ENCODE measurements around the gene INAFM1.

The INAFM1 gene

GRCh38 chr19:47310323-47310722 lies 35.6 kb downstream of the INAFM1 start:
- Histone ChIP-seq H3K4me1 (ENCODE audit: control extremely low read depth in 1 of 4, control insufficient read depth in 4 of 4, insufficient read depth in 4 of 4, low read length in 3 of 4) (peaks cover 0 to 6% (median 2%) of the 10 kb centered on the region in 4 experiments), H3K4me3 (ENCODE audit: control insufficient read depth in 1 of 7, extremely low read depth in 1 of 7, insufficient read depth in 4 of 7, low read depth in 2 of 7, low read length in 6 of 7) (peak overlapping the region in 1 of 7 experiments; percentile 68), H3K36me3 (ENCODE audit: control insufficient read depth in 4 of 4, insufficient read depth in 4 of 4, low read length in 3 of 4) (no peaks in the 10 kb centered on the region), H3K27ac (ENCODE audit: insufficient read depth in 1 of 2, low read depth in 1 of 2, low read length in 2 of 2, poor library complexity in 1 of 2, severe bottlenecking in 2 of 2) (no peak overlapping the region), H3K27me3 (replicated peaks in 2 of 5; ENCODE audit: control insufficient read depth in 4 of 5, insufficient read depth in 5 of 5, low read length in 4 of 5) (peaks cover 0 to 54% (median 18%) of the 10 kb centered on the region in 5 experiments), H3K9me3 (ENCODE audit: control extremely low read depth in 1 of 5, control insufficient read depth in 4 of 5, insufficient read depth in 2 of 5, low read depth in 1 of 5, low read length in 4 of 5) (no peaks in the 10 kb centered on the region)
- CTCF ChIA-PET: interaction anchor here (0.9 kb wide), 1 partner anchor 26 kb away, joined by 3 read pairs; no protein-coding TSS in a partner anchor
- 100% methylated on average over 1 of the region's 2 CpGs for WGBS (ENCODE audit: insufficient coverage)
- POLR2A ChIA-PET: no interaction called here
- no peak for DNase-seq

GRCh38 chr19:47310819-47311218 lies 36.1 kb downstream of the INAFM1 start:
- POLR2A ChIA-PET: no interaction called here
- WGBS (ENCODE audit: insufficient coverage): 38% methylated on average over 5 of the region's 5 CpGs
- H3K27ac ChIP-seq (ENCODE audit: insufficient read depth in 1 of 2, low read depth in 1 of 2, low read length in 2 of 2, poor library complexity in 1 of 2, severe bottlenecking in 2 of 2): no peak overlapping the region
- H3K36me3 ChIP-seq (ENCODE audit: control insufficient read depth in 4 of 4, insufficient read depth in 4 of 4, low read length in 3 of 4): no peaks in the 10 kb centered on the region
- CTCF ChIA-PET: interaction anchor here (0.9 kb wide), 1 partner anchor 26 kb away, joined by 3 read pairs; no protein-coding TSS in a partner anchor
- peak overlapping the region in 1 of 7 experiments; percentile 68 for H3K4me3 ChIP-seq (ENCODE audit: control insufficient read depth in 1 of 7, extremely low read depth in 1 of 7, insufficient read depth in 4 of 7, low read depth in 2 of 7, low read length in 6 of 7)
- peaks cover 0 to 11% (median 1%) of the 10 kb centered on the region in 4 experiments for H3K4me1 ChIP-seq (ENCODE audit: control extremely low read depth in 1 of 4, control insufficient read depth in 4 of 4, insufficient read depth in 4 of 4, low read length in 3 of 4)
- peaks cover 0 to 54% (median 18%) of the 10 kb centered on the region in 5 experiments for H3K27me3 ChIP-seq (replicated peaks in 2 of 5; ENCODE audit: control insufficient read depth in 4 of 5, insufficient read depth in 5 of 5, low read length in 4 of 5)
- no peaks in the 10 kb centered on the region for H3K9me3 ChIP-seq (ENCODE audit: control extremely low read depth in 1 of 5, control insufficient read depth in 4 of 5, insufficient read depth in 2 of 5, low read depth in 1 of 5, low read length in 4 of 5)
- peak in 2 of 3 donors; percentile 32 to 40 for DNase-seq

- ChIA-PET POLR2A (no interaction called here), CTCF (interaction anchor here (2.3 kb wide), 1 partner anchor 36 kb away, joined by 6 read pairs; the partner anchor contains the start of gene DHX34)
- 90% methylated on average over 3 of the region's 5 CpGs for WGBS (ENCODE audit: insufficient coverage)
- no peak for DNase-seq
- Histone ChIP-seq H3K36me3 (ENCODE audit: control insufficient read depth in 4 of 4, insufficient read depth in 4 of 4, low read length in 3 of 4) (no peaks in the 10 kb centered on the region), H3K9me3 (ENCODE audit: control extremely low read depth in 1 of 5, control insufficient read depth in 4 of 5, insufficient read depth in 2 of 5, low read depth in 1 of 5, low read length in 4 of 5) (no peaks in the 10 kb centered on the region), H3K27me3 (replicated peaks in 2 of 5; ENCODE audit: control insufficient read depth in 4 of 5, insufficient read depth in 5 of 5, low read length in 4 of 5) (peaks cover 0 to 40% (median 10%) of the 10 kb centered on the region in 5 experiments), H3K4me3 (ENCODE audit: control insufficient read depth in 1 of 7, extremely low read depth in 1 of 7, insufficient read depth in 4 of 7, low read depth in 2 of 7, low read length in 6 of 7) (peak overlapping the region in 1 of 7 experiments; percentile 19), H3K4me1 (ENCODE audit: control extremely low read depth in 1 of 4, control insufficient read depth in 4 of 4, insufficient read depth in 4 of 4, low read length in 3 of 4) (peaks cover 0 to 11% (median 2%) of the 10 kb centered on the region in 4 experiments), H3K27ac (ENCODE audit: insufficient read depth in 1 of 2, low read depth in 1 of 2, low read length in 2 of 2, poor library complexity in 1 of 2, severe bottlenecking in 2 of 2) (no peak overlapping the region)
These were observed 37.8 kb downstream of the INAFM1 start for GRCh38 chr19:47312366-47313006.

- no peak for DNase-seq
- H3K4me3 ChIP-seq (ENCODE audit: control insufficient read depth in 1 of 7, extremely low read depth in 1 of 7, insufficient read depth in 4 of 7, low read depth in 2 of 7, low read length in 6 of 7): no peak overlapping the region
- POLR2A ChIA-PET: interaction anchor here (0.6 kb wide), 1 partner anchor 1050 kb away, joined by 3 read pairs; the partner anchor contains the start of genes SYNGR4 and TMEM143
- H3K4me1 ChIP-seq (ENCODE audit: control extremely low read depth in 1 of 4, control insufficient read depth in 4 of 4, insufficient read depth in 4 of 4, low read length in 3 of 4): peaks cover 0 to 11% (median 2%) of the 10 kb centered on the region in 4 experiments
- H3K27me3 ChIP-seq (replicated peaks in 2 of 5; ENCODE audit: control insufficient read depth in 4 of 5, insufficient read depth in 5 of 5, low read length in 4 of 5): peaks cover 0 to 37% (median 10%) of the 10 kb centered on the region in 5 experiments
- 90% methylated on average over 9 of the region's 10 CpGs for WGBS (ENCODE audit: insufficient coverage)
- no peaks in the 10 kb centered on the region for H3K36me3 ChIP-seq (ENCODE audit: control insufficient read depth in 4 of 4, insufficient read depth in 4 of 4, low read length in 3 of 4)
- H3K27ac ChIP-seq (ENCODE audit: insufficient read depth in 1 of 2, low read depth in 1 of 2, low read length in 2 of 2, poor library complexity in 1 of 2, severe bottlenecking in 2 of 2): no peak overlapping the region
- CTCF ChIA-PET: interaction anchor here (2.3 kb wide), 1 partner anchor 35 kb away, joined by 6 read pairs; the partner anchor contains the start of gene DHX34
- no peaks in the 10 kb centered on the region for H3K9me3 ChIP-seq (ENCODE audit: control extremely low read depth in 1 of 5, control insufficient read depth in 4 of 5, insufficient read depth in 2 of 5, low read depth in 1 of 5, low read length in 4 of 5)
These were observed 39.1 kb downstream of the INAFM1 start for GRCh38 chr19:47313754-47314295.

GRCh38 chr19:47315125-47315821 lies 40.6 kb downstream of the INAFM1 start:
- POLR2A ChIA-PET: no interaction called here
- Histone ChIP-seq H3K36me3 (ENCODE audit: control insufficient read depth in 4 of 4, insufficient read depth in 4 of 4, low read length in 3 of 4) (no peaks in the 10 kb centered on the region), H3K27me3 (replicated peaks in 2 of 5; ENCODE audit: control insufficient read depth in 4 of 5, insufficient read depth in 5 of 5, low read length in 4 of 5) (peaks cover 0 to 24% (median 6%) of the 10 kb centered on the region in 5 experiments), H3K27ac (ENCODE audit: insufficient read depth in 1 of 2, low read depth in 1 of 2, low read length in 2 of 2, poor library complexity in 1 of 2, severe bottlenecking in 2 of 2) (peak overlapping the region in 1 of 2 experiments; percentile 41), H3K9me3 (ENCODE audit: control extremely low read depth in 1 of 5, control insufficient read depth in 4 of 5, insufficient read depth in 2 of 5, low read depth in 1 of 5, low read length in 4 of 5) (no peaks in the 10 kb centered on the region), H3K4me1 (ENCODE audit: control extremely low read depth in 1 of 4, control insufficient read depth in 4 of 4, insufficient read depth in 4 of 4, low read length in 3 of 4) (peaks cover 0 to 6% (median 2%) of the 10 kb centered on the region in 4 experiments), H3K4me3 (ENCODE audit: control insufficient read depth in 1 of 7, extremely low read depth in 1 of 7, insufficient read depth in 4 of 7, low read depth in 2 of 7, low read length in 6 of 7) (no peak overlapping the region)
- CTCF ChIA-PET: interaction anchor here (0.7 to 1.6 kb wide), 4 partner anchors 9 to 31 kb away, joined by 3 to 4 read pairs (median 4); no protein-coding TSS in a partner anchor
- 47% methylated on average over 10 of the region's 12 CpGs for WGBS (ENCODE audit: insufficient coverage)
- DNase-seq: peak; percentile 39 to 78 (median 73)

GRCh38 chr19:47316513-47316912 lies 41.8 kb downstream of the INAFM1 start:
- CTCF ChIA-PET: interaction anchor here (0.9 to 1.7 kb wide), 3 partner anchors 11 to 32 kb away, joined by 4 to 5 read pairs (median 5); no protein-coding TSS in a partner anchor

More at GRCh38 chr19:47316513-47316912, 41.8 kb downstream of the INAFM1 start:
- Histone ChIP-seq H3K27ac (ENCODE audit: insufficient read depth in 1 of 2, low read depth in 1 of 2, low read length in 2 of 2, poor library complexity in 1 of 2, severe bottlenecking in 2 of 2) (no peak overlapping the region), H3K27me3 (replicated peaks in 2 of 5; ENCODE audit: control insufficient read depth in 4 of 5, insufficient read depth in 5 of 5, low read length in 4 of 5) (peaks cover 0 to 16% (median 2%) of the 10 kb centered on the region in 5 experiments), H3K4me3 (ENCODE audit: control insufficient read depth in 1 of 7, extremely low read depth in 1 of 7, insufficient read depth in 4 of 7, low read depth in 2 of 7, low read length in 6 of 7) (no peak overlapping the region), H3K36me3 (ENCODE audit: control insufficient read depth in 4 of 4, insufficient read depth in 4 of 4, low read length in 3 of 4) (no peaks in the 10 kb centered on the region), H3K4me1 (ENCODE audit: control extremely low read depth in 1 of 4, control insufficient read depth in 4 of 4, insufficient read depth in 4 of 4, low read length in 3 of 4) (peaks cover 0 to 6% (median 2%) of the 10 kb centered on the region in 4 experiments), H3K9me3 (ENCODE audit: control extremely low read depth in 1 of 5, control insufficient read depth in 4 of 5, insufficient read depth in 2 of 5, low read depth in 1 of 5, low read length in 4 of 5) (peaks cover 0 to 4% (median 0%) of the 10 kb centered on the region in 5 experiments)
- POLR2A ChIA-PET: no interaction called here
- 100% methylated on average over 3 of the region's 4 CpGs for WGBS (ENCODE audit: insufficient coverage)
- DNase-seq: no peak

Measured in common myeloid progenitor, CD34-positive (primary cell).